Liver (tissue), 9 donors: ENCODE results near the gene HORMAD2. TPM values are rescaled to one million over a fixed set of nuclear protein-coding genes. Genes with fewer than 3 reads are reported as not detected.

ENCODE experiments used
- DNase-seq: peaks from one replicate; pipeline ENCODE4 v3.0.0-alpha.2; 2017; ENCODE audit warnings: low spot score
- H3K27ac ChIP-seq, 2 donors: one replicate each; pipeline ENCODE4 v1.7.0; 2013; ENCODE audit warnings: inconsistent platforms in 2 of 2, low read length in 2 of 2, control low read depth in 1 of 2, low read depth in 1 of 2, mild to moderate bottlenecking in 1 of 2
- H3K27me3 ChIP-seq, 4 donors: one replicate each; pipeline versions ENCODE4 v1.6.1 to v1.7.0; 2013; ENCODE audit warnings: low read length in 3 of 4, inconsistent platforms in 1 of 4, mild to moderate bottlenecking in 1 of 4, moderate library complexity in 1 of 4; ENCODE audit not compliant: control insufficient read depth in 4 of 4, insufficient read depth in 4 of 4
- H3K36me3 ChIP-seq, 4 donors: one replicate each; pipeline versions ENCODE4 v1.6.1 to v1.7.0; 2013; ENCODE audit warnings: low read length in 3 of 4, mild to moderate bottlenecking in 3 of 4, low read depth in 1 of 4, moderate library complexity in 1 of 4; ENCODE audit not compliant: control insufficient read depth in 4 of 4, insufficient read depth in 3 of 4
- H3K4me1 ChIP-seq, 4 donors: one replicate each; pipeline versions ENCODE4 v1.6.1 to v1.7.0; 2013; ENCODE audit warnings: low read length in 3 of 4, mild to moderate bottlenecking in 3 of 4, moderate library complexity in 1 of 4; ENCODE audit not compliant: control insufficient read depth in 4 of 4, insufficient read depth in 4 of 4
- H3K4me3 ChIP-seq, 3 donors: one replicate each; pipeline versions ENCODE4 v1.6.1 to v1.7.0; 2013; ENCODE audit warnings: low read length in 3 of 3, control low read depth in 1 of 3, low read depth in 1 of 3, mild to moderate bottlenecking in 1 of 3
- H3K9ac ChIP-seq, 2 donors: one replicate each; pipeline ENCODE4 v1.7.0; 2013; ENCODE audit warnings: low read length in 2 of 2, mild to moderate bottlenecking in 2 of 2, moderate library complexity in 2 of 2, control low read depth in 1 of 2, low read depth in 1 of 2
- H3K9me3 ChIP-seq, 4 donors: one replicate each; pipeline versions ENCODE4 v1.6.1 to v1.7.0; 2013; ENCODE audit warnings: low read length in 3 of 4; ENCODE audit not compliant: control insufficient read depth in 4 of 4
- ATF3 ChIP-seq: IDR thresholded peaks from 2 replicates; pipeline ENCODE4 v1.6.1; 2016; ENCODE audit warnings: antibody characterized with exemption
- CTCF ChIP-seq: fragments of 150-350 bp; IDR thresholded peaks from 2 replicates; pipeline ENCODE4 v1.5.1; 2017; ENCODE audit warnings: improper control_type of control experiment, low read depth, low read length; ENCODE audit not compliant: missing input control
- EGR1 ChIP-seq, 2 donors: IDR thresholded peaks; 2 replicates each; pipeline ENCODE4 v1.6.1; 2016 to 2018; ENCODE audit warnings: antibody characterized with exemption in 2 of 2, low read depth in 2 of 2
- FOXA1 ChIP-seq: IDR thresholded peaks from 2 replicates; pipeline ENCODE4 v1.6.1; 2016; ENCODE audit warnings: antibody characterized with exemption
- FOXA2 ChIP-seq: IDR thresholded peaks from 2 replicates; pipeline ENCODE4 v1.6.1; 2016; ENCODE audit warnings: antibody characterized with exemption
- GABPA ChIP-seq, 2 donors: IDR thresholded peaks in 1 of 2; conservative IDR thresholded peaks in 1 of 2; 2 replicates each; pipeline ENCODE4 v1.6.1; 2016; ENCODE audit warnings: antibody characterized with exemption in 2 of 2, mild to moderate bottlenecking in 1 of 2, moderate library complexity in 1 of 2
- HNF4A ChIP-seq, 2 donors: conservative IDR thresholded peaks; 2 replicates each; pipeline ENCODE4 v1.6.1; 2016; ENCODE audit warnings: antibody characterized with exemption in 2 of 2, mild to moderate bottlenecking in 2 of 2
- HNF4G ChIP-seq: IDR thresholded peaks from 2 replicates; pipeline ENCODE4 v1.6.1; 2016; ENCODE audit warnings: antibody characterized with exemption
- JUND ChIP-seq, 2 donors: IDR thresholded peaks; 2 replicates each; pipeline ENCODE4 v1.6.1; 2016; ENCODE audit warnings: antibody characterized with exemption in 2 of 2
- MAX ChIP-seq: IDR thresholded peaks from 2 replicates; pipeline ENCODE4 v1.6.1; 2016; ENCODE audit warnings: antibody characterized with exemption
- NR2F2 ChIP-seq: IDR thresholded peaks from 2 replicates; pipeline ENCODE4 v1.6.1; 2016; ENCODE audit warnings: antibody characterized with exemption
- RAD21 ChIP-seq, 2 donors: IDR thresholded peaks; 2 replicates each; pipeline ENCODE4 v1.6.1; 2016; ENCODE audit warnings: antibody characterized with exemption in 2 of 2, mild to moderate bottlenecking in 2 of 2
- REST ChIP-seq: IDR thresholded peaks from 2 replicates; pipeline ENCODE4 v1.6.1; 2016; ENCODE audit warnings: antibody characterized with exemption, mild to moderate bottlenecking
- RXRA ChIP-seq, 2 donors: IDR thresholded peaks; 2 replicates each; pipeline ENCODE4 v1.6.1; 2017 to 2018; ENCODE audit warnings: antibody characterized with exemption in 2 of 2, mild to moderate bottlenecking in 1 of 2
- SP1 ChIP-seq: IDR thresholded peaks from 2 replicates; pipeline ENCODE4 v1.6.1; 2018; ENCODE audit warnings: antibody characterized with exemption, mild to moderate bottlenecking
- TAF1 ChIP-seq: conservative IDR thresholded peaks from 2 replicates; pipeline ENCODE4 v1.6.1; 2016; ENCODE audit warnings: antibody characterized with exemption, mild to moderate bottlenecking
- YY1 ChIP-seq: IDR thresholded peaks from 2 replicates; pipeline ENCODE4 v1.6.1; 2016; ENCODE audit warnings: antibody characterized with exemption, mild to moderate bottlenecking
- ZBTB33 ChIP-seq: IDR thresholded peaks from 2 replicates; pipeline ENCODE4 v1.6.1; 2016; ENCODE audit warnings: antibody characterized with exemption
- WGBS: extraction: QIAGEN DNeasy Blood & Tissue Kit; methylation state at CpG from one replicate; pipeline ENCODE4 v1.1.7; 2013; 5-methylcytosine and 5-hydroxymethylcytosine counted together
- polyA plus RNA-seq, 2 donors: library from polyadenylated mRNA; stranded (reverse) in 1 of 2; unstranded in 1 of 2; fragments of 200-250 nt in 1 of 2; fragments of >200 nt in 1 of 2; fragmentation: Nextera tagmentation in 1 of 2; extraction: Ambion mirVana in 1 of 2; gene quantifications; one replicate each; pipeline versions ENCODE4 v1.2.1 to v1.2.3, GENCODE V29; 2013 to 2015
- total RNA-seq, 2 donors: library from RNA; depleted of rRNA; stranded (reverse); fragments of >200 nt; gene quantifications; one replicate each; pipeline ENCODE4 v1.2.3, GENCODE V29; 2014
- donor health status: healthy.
- donor health status: healthy.
- donor health status: healthy.
- donor health status: healthy.
- donor health status: healthy.

HORMAD2 gene
- total and polyA plus RNA-seq, 4 donors: 0.44 to 2.8 (median 0.47) TPM; not detected in 1

GRCh38 chr22:30088468-30088867 lies 8.2 kb downstream of the HORMAD2 start (continued):
- TF ChIP-seq ZBTB33 (no peak), EGR1 (IDR thresholded peaks at IDR 0.05; ENCODE audit: low read depth in 2 of 2) (no peak), TAF1 (no peak), GABPA (IDR thresholded peaks at IDR 0.05 in 1 of 2, conservative IDR thresholded peaks at IDR 0.05 in 1 of 2) (no peak)

GRCh38 chr22:30089655-30089974 lies 9.4 kb downstream of the HORMAD2 start:
- H3K9ac ChIP-seq: no peak overlapping the region
- H3K27ac ChIP-seq: no peak overlapping the region
- no peak overlapping the region for H3K4me3 ChIP-seq
- no peak for TF ChIP-seq MAX
- TF ChIP-seq YY1: no peak
- no peak for TF ChIP-seq NR2F2
- TF ChIP-seq RXRA (IDR thresholded peaks at IDR 0.05): no peak
- TF ChIP-seq TAF1: no peak
- no peak for TF ChIP-seq HNF4G
- no peak for TF ChIP-seq ZBTB33
- no peak for TF ChIP-seq FOXA1
- no peak for TF ChIP-seq ATF3
- TF ChIP-seq JUND (IDR thresholded peaks at IDR 0.05): no peak
- no peak for TF ChIP-seq HNF4A (conservative IDR thresholded peaks at IDR 0.05)
- TF ChIP-seq FOXA2: no peak
- no peak for TF ChIP-seq RAD21 (IDR thresholded peaks at IDR 0.05)
- no peak for TF ChIP-seq CTCF
- no peak for TF ChIP-seq GABPA (IDR thresholded peaks at IDR 0.05 in 1 of 2, conservative IDR thresholded peaks at IDR 0.05 in 1 of 2)
- no peak for TF ChIP-seq REST
- TF ChIP-seq SP1: no peak
- no peak for DNase-seq
- H3K27me3 ChIP-seq: no peaks in the 10 kb centered on the region
- WGBS: 48% methylated on average over 1 of the region's 1 CpG
- no peaks in the 10 kb centered on the region for H3K36me3 ChIP-seq
- H3K4me1 ChIP-seq: no peaks in the 10 kb centered on the region
- H3K9me3 ChIP-seq: no peaks in the 10 kb centered on the region
